Loucy (cell line): ENCODE measurements around the gene VSIG8.

Experiments used
- H2AFZ ChIP-seq: fragments of 200-600 bp; sonication (generic); 2 replicates; pipeline ENCODE4 v1.6.0; 2016; ENCODE audit warnings: antibody characterized with exemption, mild to moderate bottlenecking, low read length, moderate library complexity
- H3F3A ChIP-seq: fragments of 200-600 bp; 2 replicates; pipeline ENCODE4 v1.6.0; 2016; ENCODE audit warnings: antibody characterized with exemption, low read depth, mild to moderate bottlenecking
- H3K27me3 ChIP-seq: fragments of 200-600 bp; sonication (generic); 2 replicates; pipeline ENCODE4 v1.6.1; 2014; ENCODE audit warnings: low read length, mild to moderate bottlenecking; ENCODE audit not compliant: insufficient read depth, poor library complexity, severe bottlenecking
- H3K36me3 ChIP-seq: fragments of 200-600 bp; sonication (generic); 2 replicates; pipeline ENCODE4 v1.6.1; 2016; ENCODE audit warnings: low read length; ENCODE audit not compliant: insufficient read depth
- H3K4me1 ChIP-seq: fragments of 200-600 bp; sonication (generic); 2 replicates; pipeline ENCODE4 v1.5.1; 2014; ENCODE audit warnings: low read length, mild to moderate bottlenecking; ENCODE audit not compliant: insufficient read depth, poor library complexity, severe bottlenecking
- H3K4me2 ChIP-seq: fragments of 200-600 bp; sonication (generic); 2 replicates; pipeline ENCODE4 v1.6.0; 2014; ENCODE audit warnings: antibody characterized with exemption, low read length, low read depth, mild to moderate bottlenecking; ENCODE audit not compliant: poor library complexity, severe bottlenecking
- H3K4me3 ChIP-seq: fragments of 200-600 bp; sonication (generic); 2 replicates; pipeline ENCODE4 v1.5.1; 2014; ENCODE audit warnings: low read length, mild to moderate bottlenecking, mixed read lengths; ENCODE audit not compliant: poor library complexity, severe bottlenecking
- H3K79me2 ChIP-seq: fragments of 200-600 bp; sonication (generic); 2 replicates; pipeline ENCODE4 v1.6.1; 2014; ENCODE audit warnings: low read length; ENCODE audit not compliant: insufficient read depth
- H3K9ac ChIP-seq: fragments of 200-600 bp; sonication (generic); 2 replicates; pipeline ENCODE4 v1.6.0; 2014; ENCODE audit warnings: mild to moderate bottlenecking, low read depth, low read length, moderate library complexity; ENCODE audit not compliant: poor library complexity, severe bottlenecking
- H3K9me2 ChIP-seq: fragments of 200-600 bp; sonication (generic); replicated peaks from 2 replicates; pipeline ENCODE4 v1.6.1; 2016; ENCODE audit warnings: low read depth, low read length, mixed read lengths
- H3K9me3 ChIP-seq: fragments of 200-600 bp; sonication (generic); 2 replicates; pipeline ENCODE4 v1.6.1; 2014; ENCODE audit warnings: mild to moderate bottlenecking, antibody characterized with exemption, low read length, low read depth; ENCODE audit not compliant: insufficient read depth
- H4K20me1 ChIP-seq: fragments of 200-600 bp; sonication (generic); 2 replicates; pipeline ENCODE4 v1.6.0; 2014; ENCODE audit warnings: antibody characterized with exemption, low read length, mild to moderate bottlenecking; ENCODE audit not compliant: insufficient read depth, poor library complexity, severe bottlenecking
- CTCF ChIP-seq: fragments of 200-600 bp; sonication (generic); conservative IDR thresholded peaks from 2 replicates; pipeline ENCODE4 v1.5.1; 2014; ENCODE audit warnings: mild to moderate bottlenecking, antibody characterized with exemption, low read length
- EZH2phosphoT487 ChIP-seq: fragments of 200-600 bp; IDR thresholded peaks from 2 replicates; pipeline ENCODE4 v1.6.1; 2018; ENCODE audit warnings: antibody characterized with exemption, mild to moderate bottlenecking, moderate library complexity, borderline replicate concordance

VSIG8 gene

GRCh38 chr1:159855709-159856108, 6.7 kb downstream of the VSIG8 start:
- Histone ChIP-seq H3K4me1 (peaks cover 10% of the 10 kb centered on the region), H3K36me3 (no peaks in the 10 kb centered on the region), H3F3A (no peaks in the 10 kb centered on the region), H3K4me2 (peak overlapping the region; percentile 84), H3K79me2 (no peaks in the 10 kb centered on the region), H3K9me3 (no peaks in the 10 kb centered on the region), H4K20me1 (no peaks in the 10 kb centered on the region), H3K4me3 (peak overlapping the region; percentile 75), H2AFZ (no peak overlapping the region), H3K9ac (peak overlapping the region; percentile 81), H3K27me3 (no peaks in the 10 kb centered on the region), H3K9me2 (no peaks in the 10 kb centered on the region)
- no peak for TF ChIP-seq EZH2phosphoT487
- no peak for TF ChIP-seq CTCF

- Histone ChIP-seq H2AFZ (peak overlapping the region; percentile 88), H3K9me3 (no peaks in the 10 kb centered on the region), H3K4me1 (peaks cover 13% of the 10 kb centered on the region), H3K9me2 (no peaks in the 10 kb centered on the region), H3K4me3 (peak overlapping the region; percentile 75), H3F3A (no peaks in the 10 kb centered on the region), H4K20me1 (no peaks in the 10 kb centered on the region), H3K4me2 (peak overlapping the region; percentile 84), H3K27me3 (no peaks in the 10 kb centered on the region), H3K79me2 (no peaks in the 10 kb centered on the region), H3K36me3 (no peaks in the 10 kb centered on the region), H3K9ac (peak overlapping the region; percentile 81)
- TF ChIP-seq EZH2phosphoT487 (no peak), CTCF (no peak)
Measured at GRCh38 chr1:159854693-159855192, 7.7 kb downstream of the VSIG8 start.

GRCh38 chr1:159854116-159854692, 8.3 kb downstream of the VSIG8 start:
- peak overlapping the region; percentile 75 for H3K4me3 ChIP-seq
- H3K79me2 ChIP-seq: no peaks in the 10 kb centered on the region
- H3F3A ChIP-seq: no peaks in the 10 kb centered on the region
- no peaks in the 10 kb centered on the region for H3K9me3 ChIP-seq
- peak overlapping the region; percentile 88 for H2AFZ ChIP-seq
- H3K4me1 ChIP-seq: peaks cover 13% of the 10 kb centered on the region
- peak overlapping the region; percentile 84 for H3K4me2 ChIP-seq
- H4K20me1 ChIP-seq: no peaks in the 10 kb centered on the region
- H3K9me2 ChIP-seq: no peaks in the 10 kb centered on the region
- no peaks in the 10 kb centered on the region for H3K36me3 ChIP-seq
- no peak for TF ChIP-seq CTCF
- TF ChIP-seq EZH2phosphoT487: no peak
- peak overlapping the region; percentile 81 for H3K9ac ChIP-seq
- no peaks in the 10 kb centered on the region for H3K27me3 ChIP-seq
